Cerebellar cortex (tissue), 1 donor: ENCODE data around the gene KANSL3.
A peak's percentile ranks its signal among the peaks of the same experiment; 100 is the strongest.
"Not testable (repeated sequence)": the region's sequence is repeated elsewhere in the genome, so short reads cannot be mapped to it uniquely, and the experiment has no call there.

Source experiments
- DNase-seq: peaks from one replicate; pipeline ENCODE4 v3.0.0-alpha.2; 2015; ENCODE audit warnings: low spot score

KANSL3 gene

GRCh38 chr2:96638144-96639121 is at the start of gene KANSL3:
KANSL3 (minus strand) TSS chr2:96638312; CDS start chr2:96637135, 1,177 bp downstream.
- DNase-seq: peak; percentile 89

GRCh38 chr2:96687266-96687665 is 49.2 kb upstream of the KANSL3 start:
- no peak for DNase-seq

- peak; percentile 50 for DNase-seq
Observed at GRCh38 chr2:96685577-96686459, 47.7 kb upstream of the KANSL3 start.

- no peak for DNase-seq
Observed at GRCh38 chr2:96684883-96685576, 46.9 kb upstream of the KANSL3 start.

GRCh38 chr2:96683972-96684820 is 46.1 kb upstream of the KANSL3 start:
- DNase-seq: no peak

- no peak for DNase-seq
Observed at GRCh38 chr2:96683307-96683706, 45.2 kb upstream of the KANSL3 start.

GRCh38 chr2:96681540-96681939 is 43.4 kb upstream of the KANSL3 start:
- no peak for DNase-seq

- no peak for DNase-seq
Observed at GRCh38 chr2:96680561-96681141, 42.5 kb upstream of the KANSL3 start.

GRCh38 chr2:96679848-96680247 is 41.7 kb upstream of the KANSL3 start:
- DNase-seq: no peak

- no peak for DNase-seq
Observed at GRCh38 chr2:96669539-96670215, 31.6 kb upstream of the KANSL3 start.

- no peak for DNase-seq
Observed at GRCh38 chr2:96668771-96669170, 30.7 kb upstream of the KANSL3 start.

GRCh38 chr2:96665717-96666116 is 27.6 kb upstream of the KANSL3 start:
- DNase-seq: not testable (repeated sequence)

- DNase-seq: no peak
Observed at GRCh38 chr2:96665083-96665569, 27.0 kb upstream of the KANSL3 start.

- DNase-seq: no peak
Observed at GRCh38 chr2:96664366-96664925, 26.3 kb upstream of the KANSL3 start.

GRCh38 chr2:96663829-96664228 is 25.7 kb upstream of the KANSL3 start:
- DNase-seq: no peak

- DNase-seq: no peak
Observed at GRCh38 chr2:96663177-96663576, 25.1 kb upstream of the KANSL3 start.

- no peak for DNase-seq
Observed at GRCh38 chr2:96662360-96662759, 24.2 kb upstream of the KANSL3 start.

GRCh38 chr2:96661324-96661723 is 23.2 kb upstream of the KANSL3 start:
- no peak for DNase-seq

- no peak for DNase-seq
Observed at GRCh38 chr2:96656540-96656939, 18.4 kb upstream of the KANSL3 start.

- no peak for DNase-seq
Observed at GRCh38 chr2:96655526-96655925, 17.4 kb upstream of the KANSL3 start.
